Adrenal gland (tissue), 12 donors: Measurements from ENCODE around the gene CDKAL1. TPM values are rescaled to one million over a fixed set of nuclear protein-coding genes. Genes with fewer than 3 reads are reported as not detected.
"Not testable (repeated sequence)": the region's sequence is repeated elsewhere in the genome, so short reads cannot be mapped to it uniquely, and the experiment has no call there.

ENCODE experiments used
- DNase-seq, 7 donors: peaks; one replicate each; pipeline ENCODE4 v3.0.0-alpha.2; 2019 to 2020
- H3K27ac ChIP-seq, 5 donors: fragments of 200-600 bp; sonication (generic) in 4 of 5; 1 replicate in 3 of 5; 2 replicates in 2 of 5; pipeline versions ENCODE4 v1.5.1 to v1.8.0; 2016 to 2020; ENCODE audit warnings: mild to moderate bottlenecking in 1 of 5
- H3K27me3 ChIP-seq: fragments of 200-600 bp; 2 replicates; pipeline ENCODE4 v1.8.0; 2021
- H3K36me3 ChIP-seq, 2 donors: fragments of 200-600 bp; replicated peaks in 1 of 2; 1 replicate in 1 of 2; 2 replicates in 1 of 2; pipeline versions ENCODE4 v1.5.1 to v1.8.0; 2018 to 2022
- H3K4me1 ChIP-seq, 2 donors: fragments of 200-600 bp; replicated peaks in 1 of 2; 1 replicate in 1 of 2; 2 replicates in 1 of 2; pipeline versions ENCODE4 v1.5.1 to v1.8.0; 2018 to 2021
- H3K4me3 ChIP-seq, 4 donors: fragments of 200-600 bp; sonication (generic) in 3 of 4; one replicate each; pipeline ENCODE4 v1.5.1; 2016 to 2018
- H3K9me3 ChIP-seq, 3 donors: fragments of 200-600 bp; sonication (generic) in 1 of 3; replicated peaks in 1 of 3; 1 replicate in 2 of 3; 2 replicates in 1 of 3; pipeline versions ENCODE4 v1.5.1 to v1.8.0; 2016 to 2021
- CTCF ChIP-seq, 6 experiments: fragments of 450-650 bp in 4 of 6; fragments of 200-600 bp in 2 of 6; sonication (generic) in 1 of 6; IDR thresholded peaks; 1 replicate in 5 of 6; 2 replicates in 1 of 6; pipeline versions ENCODE4 v1.5.1 to v1.8.0; 2016 to 2021; ENCODE audit warnings: antibody characterized with exemption in 6 of 6, mild to moderate bottlenecking in 2 of 6, moderate library complexity in 1 of 6
- POLR2A ChIP-seq, 2 donors: fragments of 450-650 bp; IDR thresholded peaks; one replicate each; pipeline ENCODE4 v1.6.1; 2017; ENCODE audit warnings: antibody characterized with exemption in 2 of 2, mild to moderate bottlenecking in 2 of 2, moderate library complexity in 1 of 2
- WGBS, 4 donors: extraction: QIAGEN DNeasy Blood & Tissue Kit in 2 of 4; methylation state at CpG; one replicate each; pipeline versions ENCODE4 v1.1.5 to v1.1.7; 2013 to 2017; 5-methylcytosine and 5-hydroxymethylcytosine counted together
- intact Hi-C, 2 donors: fragments of 100-400 bp; cut with DNase I; formaldehyde crosslinking; loops; one replicate each; pipeline versions ENCODE4 v1.14.1 to v1.15.0; 2022 to 2023
- polyA plus RNA-seq, 3 donors: library from polyadenylated mRNA; stranded (reverse); fragments of 200-250 nt in 2 of 3; fragments of 350-450 nt in 1 of 3; fragmentation: Illumina TruSeq in 1 of 3; extraction: RNeasy Lipid Tissue Mini Kit (QIAGEN cat#74804) in 1 of 3; gene quantifications; one replicate each; pipeline ENCODE4 v1.2.3, GENCODE V29; 2013 to 2014
- total RNA-seq, 9 donors: library from RNA; depleted of rRNA in 4 of 9; stranded (reverse); fragments of >200 nt in 4 of 9; fragments of 120-200 nt in 1 of 9; fragmentation: NEBNext Ultra II Directional in 1 of 9; extraction: Animal tissue kit (Norgen Biotek cat#: 25700) in 1 of 9; gene quantifications; one replicate each; pipeline versions ENCODE4 v1.1.0 to v1.2.4, GENCODE V29; 2013 to 2023
- donor health status: healthy with polysubstance abuse.
- donor health status: Bipolar disorder and iron deficiency.
- donor health status: DM: yes; HTN: yes; CAD: no.
- donor health status: DM: no; HTN: no; CAD: no.
- donor health status: DM: no; HTN: no; CAD: no.
- donor health status: DM: yes; HTN: yes; CAD: no.

Gene CDKAL1
- total and polyA plus RNA-seq, 12 donors, result 3.9 to 21.1 (median 10.6) TPM

GRCh38 chr6:20716865-20717264 is 182.6 kb downstream of the CDKAL1 start:
- Histone ChIP-seq H3K36me3 (no peaks in the 10 kb centered on the region), H3K4me3 (no peak overlapping the region), H3K27ac (no peak overlapping the region), H3K27me3 (no peaks in the 10 kb centered on the region), H3K4me1 (no peaks in the 10 kb centered on the region), H3K9me3 (no peaks in the 10 kb centered on the region)
- WGBS, 4 donors, result 73 to 92% (median 88%) methylated on average over 1 of the region's 1 CpG
- TF ChIP-seq POLR2A (IDR thresholded peaks at IDR 0.05), result no peak
- no peak for TF ChIP-seq CTCF (IDR thresholded peaks at IDR 0.05)
- intact Hi-C loops, result no loop called here
- no peak for DNase-seq

GRCh38 chr6:20717743-20718142 is 183.5 kb downstream of the CDKAL1 start:
- no peak for DNase-seq
- Histone ChIP-seq H3K27me3 (no peaks in the 10 kb centered on the region), H3K9me3 (no peaks in the 10 kb centered on the region), H3K4me1 (no peaks in the 10 kb centered on the region), H3K27ac (no peak overlapping the region), H3K36me3 (no peaks in the 10 kb centered on the region), H3K4me3 (no peak overlapping the region)
- intact Hi-C loops, result no loop called here
- TF ChIP-seq POLR2A (IDR thresholded peaks at IDR 0.05) (no peak), CTCF (IDR thresholded peaks at IDR 0.05) (no peak)

GRCh38 chr6:20718705-20719653 is 184.7 kb downstream of the CDKAL1 start:
- Histone ChIP-seq H3K27ac (no peak overlapping the region), H3K9me3 (no peaks in the 10 kb centered on the region), H3K27me3 (no peaks in the 10 kb centered on the region), H3K4me1 (no peaks in the 10 kb centered on the region), H3K36me3 (no peaks in the 10 kb centered on the region), H3K4me3 (no peak overlapping the region)
- intact Hi-C loops, result no loop called here
- no peak for DNase-seq
- 83 to 86% (median 84%) methylated on average over 3 of the region's 3 CpGs for WGBS, 4 donors
- TF ChIP-seq CTCF (IDR thresholded peaks at IDR 0.05) (no peak), POLR2A (IDR thresholded peaks at IDR 0.05) (no peak)

GRCh38 chr6:20719980-20720379 is 185.7 kb downstream of the CDKAL1 start:
- TF ChIP-seq POLR2A (IDR thresholded peaks at IDR 0.05) (no peak), CTCF (IDR thresholded peaks at IDR 0.05) (no peak)
- H3K4me3 ChIP-seq, result no peak overlapping the region
- no peaks in the 10 kb centered on the region for H3K9me3 ChIP-seq
- intact Hi-C loops, result no loop called here
- no peak for DNase-seq
- 89 to 98% (median 93%) methylated on average over 2 of the region's 2 CpGs for WGBS, 4 donors
- H3K36me3 ChIP-seq, result no peaks in the 10 kb centered on the region
- no peak overlapping the region for H3K27ac ChIP-seq
- no peaks in the 10 kb centered on the region for H3K4me1 ChIP-seq
- no peaks in the 10 kb centered on the region for H3K27me3 ChIP-seq

GRCh38 chr6:20721121-20721520 is 186.9 kb downstream of the CDKAL1 start:
- intact Hi-C loops, H3K27me3 ChIP-seq: not testable (repeated sequence)

More at GRCh38 chr6:20721121-20721520, 186.9 kb downstream of the CDKAL1 start:
- H3K27ac ChIP-seq, H3K9me3 ChIP-seq, H3K4me3 ChIP-seq, H3K4me1 ChIP-seq, H3K36me3 ChIP-seq, DNase-seq: not testable (repeated sequence)
- 48 to 73% (median 64%) methylated on average over 2 to 3 of the region's 3 CpGs for WGBS, 4 donors
